Mesendoderm (in vitro differentiated cells): ENCODE measurements around the gene HID1. TPM values are rescaled to one million over a fixed set of nuclear protein-coding genes. Genes with fewer than 3 reads are reported as not detected.

ENCODE experiments used
- DNase-seq: peaks from one replicate; pipeline ENCODE4 v3.0.0; 2013
- H2AK5ac ChIP-seq: 2 replicates; pipeline ENCODE4 v1.6.1; 2013; ENCODE audit warnings: low read length, inconsistent platforms
- H2BK120ac ChIP-seq: 2 replicates; pipeline ENCODE4 v1.6.1; 2013; ENCODE audit warnings: low read depth, mild to moderate bottlenecking, low read length, moderate library complexity, mixed read lengths
- H2BK15ac ChIP-seq: replicated peaks from 2 replicates; pipeline ENCODE4 v1.6.1; 2013; ENCODE audit warnings: low read depth, mild to moderate bottlenecking, moderate library complexity
- H2BK5ac ChIP-seq: 2 replicates; pipeline ENCODE4 v1.6.1; 2013; ENCODE audit warnings: low read length, inconsistent platforms
- H3K18ac ChIP-seq: 2 replicates; pipeline ENCODE4 v1.6.1; 2013; ENCODE audit warnings: mild to moderate bottlenecking, low read length, mixed read lengths
- H3K23ac ChIP-seq: one replicate; pipeline ENCODE4 v1.6.1; 2013; ENCODE audit warnings: low read length
- H3K27ac ChIP-seq: 2 replicates; pipeline ENCODE4 v1.5.1; 2013; ENCODE audit warnings: low read depth, mild to moderate bottlenecking, inconsistent platforms, low read length, moderate library complexity
- H3K27me3 ChIP-seq: 2 replicates; pipeline ENCODE4 v1.6.1; 2013; ENCODE audit warnings: low read length, control low read depth, mild to moderate bottlenecking, inconsistent platforms; ENCODE audit not compliant: insufficient read depth, poor library complexity
- H3K36me3 ChIP-seq: 2 replicates; pipeline ENCODE4 v1.6.1; 2013; ENCODE audit warnings: low read length, inconsistent platforms; ENCODE audit not compliant: control insufficient read depth, insufficient read depth
- H3K4ac ChIP-seq: one replicate; pipeline ENCODE4 v1.6.1; 2013; ENCODE audit warnings: low read depth, mild to moderate bottlenecking, low read length, moderate library complexity
- H3K4me1 ChIP-seq: 2 replicates; pipeline ENCODE4 v1.6.1; 2013; ENCODE audit warnings: low read depth, low read length, inconsistent platforms; ENCODE audit not compliant: control insufficient read depth
- H3K4me2 ChIP-seq: 2 replicates; pipeline ENCODE4 v1.6.1; 2013; ENCODE audit warnings: low read length
- H3K4me3 ChIP-seq: 2 replicates; pipeline ENCODE4 v1.5.1; 2013; ENCODE audit warnings: mild to moderate bottlenecking, low read length
- H3K56ac ChIP-seq: one replicate; pipeline ENCODE4 v1.6.1; 2013; ENCODE audit warnings: low read length
- H3K79me1 ChIP-seq: 2 replicates; pipeline ENCODE4 v1.6.1; 2013; ENCODE audit warnings: low read length, inconsistent platforms
- H3K79me2 ChIP-seq: 2 replicates; pipeline ENCODE4 v1.6.1; 2013; ENCODE audit warnings: mild to moderate bottlenecking, low read length; ENCODE audit not compliant: control insufficient read depth, insufficient read depth
- H3K9ac ChIP-seq: 2 replicates; pipeline ENCODE4 v1.6.1; 2013; ENCODE audit warnings: low read length, inconsistent platforms
- H4K5ac ChIP-seq: one replicate; pipeline ENCODE4 v1.6.1; 2013; ENCODE audit warnings: low read length
- H4K8ac ChIP-seq: one replicate; pipeline ENCODE4 v1.6.1; 2013; ENCODE audit warnings: low read depth, mild to moderate bottlenecking, control low read depth, low read length, moderate library complexity
- WGBS: extraction: QIAGEN DNeasy Blood & Tissue Kit; methylation state at CpG from one replicate; pipeline ENCODE4 v1.1.7; 2013; ENCODE audit warnings: low lambda C conversion rate, missing lambda C conversion rate; ENCODE audit not compliant: insufficient coverage; ENCODE audit errors: extremely low coverage; 5-methylcytosine and 5-hydroxymethylcytosine counted together
- polyA plus RNA-seq, 2 experiments: library from polyadenylated mRNA; stranded (reverse); fragments of 200-250 nt; gene quantifications; one replicate each; pipeline ENCODE4 v1.2.3, GENCODE V29; 2013

HID1 gene
- 5.3 TPM for polyA plus RNA-seq (2013, experiment 1 of 2)
- 5.6 TPM for polyA plus RNA-seq (2013, experiment 2 of 2)

GRCh38 chr17:74972107-74972972 lies at the start of gene HID1:
TSS of gene HID1 (minus strand) at chr17:74972759. CDS start at chr17:74972656, 103 bp downstream.
- H3K4ac ChIP-seq = no peak within 1 kb of the TSS
- H3K79me1 ChIP-seq = no peaks in the 10 kb centered on the region
- no peak within 1 kb of the TSS for H2BK5ac ChIP-seq
- no peak within 1 kb of the TSS for H2BK120ac ChIP-seq
- DNase-seq = peak; percentile 74
- H3K4me1 ChIP-seq = peaks cover 3% of the 10 kb centered on the region
- peak within 1 kb of the TSS; percentile 60 for H3K56ac ChIP-seq
- no peak within 1 kb of the TSS for H3K23ac ChIP-seq
- no peaks in the 10 kb centered on the region for H3K79me2 ChIP-seq
- no peaks in the 10 kb centered on the region for H3K36me3 ChIP-seq
- WGBS = no CpG with 5 or more reads among the region's 95 CpGs
- peaks cover 6% of the 10 kb centered on the region for H3K27me3 ChIP-seq
- no peak within 1 kb of the TSS for H2BK15ac ChIP-seq
- H3K4me3 ChIP-seq = no peak within 1 kb of the TSS
- peak within 1 kb of the TSS; percentile 36 for H3K9ac ChIP-seq
- H3K27ac ChIP-seq = no peak within 1 kb of the TSS
- H3K18ac ChIP-seq = no peak within 1 kb of the TSS
- no peak within 1 kb of the TSS for H2AK5ac ChIP-seq
- no peak within 1 kb of the TSS for H4K5ac ChIP-seq
- H3K4me2 ChIP-seq = peak within 1 kb of the TSS; percentile 44
- H4K8ac ChIP-seq = no peak within 1 kb of the TSS

GRCh38 chr17:75020331-75021110 lies 48.0 kb upstream of the HID1 start:
- no CpG with 5 or more reads among the region's 19 CpGs for WGBS
- Histone ChIP-seq H2BK15ac (no peak overlapping the region), H2BK5ac (no peak overlapping the region), H3K23ac (no peak overlapping the region), H3K79me2 (no peaks in the 10 kb centered on the region), H2BK120ac (no peak overlapping the region), H3K79me1 (no peaks in the 10 kb centered on the region), H3K4ac (no peak overlapping the region), H3K4me1 (no peaks in the 10 kb centered on the region), H3K56ac (no peak overlapping the region), H3K18ac (no peak overlapping the region), H4K5ac (no peak overlapping the region), H3K36me3 (peaks cover 7% of the 10 kb centered on the region), H2AK5ac (no peak overlapping the region), H4K8ac (no peak overlapping the region), H3K9ac (no peak overlapping the region), H3K27me3 (no peaks in the 10 kb centered on the region), H3K4me2 (no peak overlapping the region), H3K27ac (no peak overlapping the region), H3K4me3 (no peak overlapping the region)
- DNase-seq = no peak

- Histone ChIP-seq H3K9ac (no peak overlapping the region), H2AK5ac (no peak overlapping the region), H3K79me1 (peaks cover 2% of the 10 kb centered on the region), H3K4ac (no peak overlapping the region), H3K23ac (no peak overlapping the region), H2BK120ac (no peak overlapping the region), H3K79me2 (no peaks in the 10 kb centered on the region), H2BK5ac (no peak overlapping the region), H2BK15ac (no peak overlapping the region), H4K5ac (no peak overlapping the region), H4K8ac (no peak overlapping the region), H3K4me1 (no peaks in the 10 kb centered on the region), H3K27me3 (no peaks in the 10 kb centered on the region), H3K36me3 (peaks cover 7% of the 10 kb centered on the region), H3K4me2 (no peak overlapping the region), H3K56ac (no peak overlapping the region), H3K18ac (no peak overlapping the region), H3K27ac (no peak overlapping the region), H3K4me3 (no peak overlapping the region)
- WGBS = no CpG with 5 or more reads among the region's 3 CpGs
- no peak for DNase-seq
Measured at GRCh38 chr17:75019710-75020109, 47.2 kb upstream of the HID1 start.

- Histone ChIP-seq H3K56ac (no peak overlapping the region), H3K4ac (no peak overlapping the region), H3K23ac (no peak overlapping the region), H3K27ac (no peak overlapping the region), H3K9ac (no peak overlapping the region), H3K4me2 (no peak overlapping the region), H2BK5ac (no peak overlapping the region), H3K4me1 (no peaks in the 10 kb centered on the region), H2BK15ac (no peak overlapping the region), H2AK5ac (no peak overlapping the region), H3K18ac (no peak overlapping the region), H4K8ac (no peak overlapping the region), H3K36me3 (peaks cover 7% of the 10 kb centered on the region), H3K79me1 (peaks cover 2% of the 10 kb centered on the region), H2BK120ac (no peak overlapping the region), H4K5ac (no peak overlapping the region), H3K4me3 (no peak overlapping the region), H3K27me3 (no peaks in the 10 kb centered on the region), H3K79me2 (no peaks in the 10 kb centered on the region)
- no CpG with 5 or more reads among the region's 5 CpGs for WGBS
- DNase-seq = no peak
Measured at GRCh38 chr17:75019146-75019545, 46.6 kb upstream of the HID1 start.

GRCh38 chr17:75013092-75013559 lies 40.6 kb upstream of the HID1 start:
- Histone ChIP-seq H2BK15ac (no peak overlapping the region), H2AK5ac (no peak overlapping the region), H3K4me3 (peak overlapping the region; percentile 94), H3K4ac (peak overlapping the region; percentile 39), H4K5ac (no peak overlapping the region), H3K27me3 (no peaks in the 10 kb centered on the region), H3K36me3 (no peaks in the 10 kb centered on the region), H3K18ac (peak overlapping the region; percentile 64), H3K4me2 (peak overlapping the region; percentile 73), H3K23ac (peak overlapping the region; percentile 37), H3K79me2 (no peaks in the 10 kb centered on the region), H3K79me1 (peaks cover 4% of the 10 kb centered on the region), H3K9ac (peak overlapping the region; percentile 93), H3K4me1 (peaks cover 3% of the 10 kb centered on the region), H2BK5ac (peak overlapping the region; percentile 52), H3K56ac (peak overlapping the region; percentile 97), H2BK120ac (no peak overlapping the region), H3K27ac (peak overlapping the region; percentile 66), H4K8ac (no peak overlapping the region)
- no CpG with 5 or more reads among the region's 10 CpGs for WGBS
- DNase-seq = no peak
